GM12891 (cell line): ENCODE results near the gene CST3.

Source experiments
- DNase-seq: peaks from one replicate; pipeline ENCODE4 v3.0.0; 2011; ENCODE audit warnings: low spot score; ENCODE audit not compliant: insufficient read length
- FAIRE-seq: peaks from 2 replicates; lab custom pipeline; 2011; peaks lifted over from hg19 to GRCh38; lab: Jason Lieb, UNC
- PAX5 ChIP-seq: IDR thresholded peaks from 2 replicates; pipeline ENCODE4 v1.6.1; 2011; ENCODE audit warnings: low read length, moderate library complexity, mild to moderate bottlenecking; ENCODE audit not compliant: insufficient read depth, severe bottlenecking
- POLR2A ChIP-seq: IDR thresholded peaks from 2 replicates; pipeline ENCODE4 v1.6.1; 2011; ENCODE audit warnings: low read depth, low read length, control low read depth
- POLR2AphosphoS5 ChIP-seq: IDR thresholded peaks from 2 replicates; pipeline ENCODE4 v1.6.1; 2011; ENCODE audit warnings: low read depth, low read length, control low read depth
- POU2F2 ChIP-seq: IDR thresholded peaks from 2 replicates; pipeline ENCODE4 v1.6.1; 2011; ENCODE audit warnings: low read depth, mild to moderate bottlenecking, control low read depth, low read length, moderate library complexity
- SPI1 ChIP-seq: IDR thresholded peaks from 2 replicates; pipeline ENCODE4 v1.6.1; 2011; ENCODE audit warnings: low read depth, low read length, control low read depth
- TAF1 ChIP-seq: IDR thresholded peaks from 2 replicates; pipeline ENCODE4 v1.6.1; 2011; ENCODE audit warnings: low read depth, low read length, control low read depth

Gene CST3

GRCh38 chr20:23607497-23608245 is 30.1 kb downstream of the CST3 start:
- TF ChIP-seq POLR2AphosphoS5, result no peak
- TF ChIP-seq TAF1, result no peak
- no peak for TF ChIP-seq POU2F2
- TF ChIP-seq PAX5, result no peak
- no peak for TF ChIP-seq POLR2A
- TF ChIP-seq SPI1, result no peak
- DNase-seq (no peak), FAIRE-seq (no peak)

GRCh38 chr20:23606652-23607049 is 31.1 kb downstream of the CST3 start:
- peak; percentile 79 for FAIRE-seq
- no peak for TF ChIP-seq PAX5
- no peak for TF ChIP-seq POLR2AphosphoS5
- 0 out of 2 replicates have a peak, but pooled peaks have one; percentile 20 for TF ChIP-seq POU2F2
- no peak for TF ChIP-seq SPI1

GRCh38 chr20:23605867-23606651 is 31.7 kb downstream of the CST3 start, which contains the start of gene CST9:
TSS of gene CST9 (minus strand) at chr20:23605917. CDS start at chr20:23605864, 53 bp downstream.
- DNase-seq (no peak), FAIRE-seq (no peak)
- TF ChIP-seq POLR2AphosphoS5 (no peak), TAF1 (no peak), POLR2A (no peak), PAX5 (no peak), SPI1 (no peak), POU2F2 (no peak)

More at GRCh38 chr20:23606652-23607049, 31.1 kb downstream of the CST3 start:
- peak; percentile 75 for DNase-seq

GRCh38 chr20:23604306-23604705 is 33.4 kb downstream of the CST3 start:
- DNase-seq (no peak), FAIRE-seq (no peak)
- TF ChIP-seq POLR2AphosphoS5 (no peak), POLR2A (no peak), SPI1 (no peak), PAX5 (no peak), TAF1 (no peak), POU2F2 (no peak)

- DNase-seq (no peak), FAIRE-seq (no peak)
These were observed 34.4 kb downstream of the CST3 start for GRCh38 chr20:23603321-23603720.

GRCh38 chr20:23602699-23603098 is 35.1 kb downstream of the CST3 start:
- TF ChIP-seq POLR2A (no peak), POU2F2 (no peak), POLR2AphosphoS5 (no peak), SPI1 (no peak), PAX5 (no peak), TAF1 (no peak)
- FAIRE-seq, result no peak

More at GRCh38 chr20:23603321-23603720, 34.4 kb downstream of the CST3 start:
- no peak for TF ChIP-seq POLR2AphosphoS5
- no peak for TF ChIP-seq POU2F2
- no peak for TF ChIP-seq PAX5
- no peak for TF ChIP-seq POLR2A
- no peak for TF ChIP-seq SPI1
- no peak for TF ChIP-seq TAF1

GRCh38 chr20:23602241-23602640 is 35.5 kb downstream of the CST3 start:
- TF ChIP-seq SPI1, result no peak
- TF ChIP-seq POLR2A, result no peak
- no peak for TF ChIP-seq TAF1
- no peak for TF ChIP-seq PAX5
- no peak for TF ChIP-seq POU2F2
- no peak for TF ChIP-seq POLR2AphosphoS5
- FAIRE-seq (no peak), DNase-seq (no peak)

More at GRCh38 chr20:23602699-23603098, 35.1 kb downstream of the CST3 start:
- DNase-seq, result no peak

- DNase-seq, result no peak
- FAIRE-seq, result no peak
- no peak for TF ChIP-seq PAX5
- no peak for TF ChIP-seq SPI1
- no peak for TF ChIP-seq POU2F2
- TF ChIP-seq TAF1, result no peak
- TF ChIP-seq POLR2A, result no peak
- TF ChIP-seq POLR2AphosphoS5, result no peak
These were observed 36.0 kb downstream of the CST3 start for GRCh38 chr20:23601715-23602114.

- DNase-seq, result no peak
- no peak for FAIRE-seq
- TF ChIP-seq POLR2AphosphoS5 (no peak), SPI1 (no peak), TAF1 (no peak), POU2F2 (no peak), POLR2A (no peak), PAX5 (no peak)
These were observed 39.3 kb downstream of the CST3 start for GRCh38 chr20:23598481-23598880.
